GM12878 (cell line): ENCODE measurements around the gene ZMYM5. TPM values are rescaled to one million over a fixed set of nuclear protein-coding genes. Genes with fewer than 3 reads are reported as not detected.

Experiments used
- ASH2L ChIP-seq: fragments of 300-600, 200-600 bp; sonication (generic); IDR thresholded peaks from 2 replicates; pipeline ENCODE4 v1.6.1; 2017; ENCODE audit warnings: low read depth, mild to moderate bottlenecking, borderline replicate concordance
- BRCA1 ChIP-seq: IDR thresholded peaks from 2 replicates; pipeline ENCODE4 v1.6.1; 2011; ENCODE audit warnings: low read depth, low read length, improper control_type of control experiment
- CBFB ChIP-seq: IDR thresholded peaks from 2 replicates; pipeline ENCODE4 v1.6.1; 2016; ENCODE audit warnings: antibody characterized with exemption, low read depth
- CREB1 ChIP-seq: IDR thresholded peaks from 2 replicates; pipeline ENCODE4 v1.6.1; 2012; ENCODE audit warnings: low read depth, mild to moderate bottlenecking, inconsistent platforms
- DPF2 ChIP-seq: fragments of 450-650 bp; IDR thresholded peaks from 2 replicates; pipeline ENCODE4 v1.6.1; 2017; ENCODE audit warnings: mild to moderate bottlenecking
- IKZF2 ChIP-seq, 2 experiments: fragments of 450-650 bp; IDR thresholded peaks; 2 replicates each; pipeline ENCODE4 v1.6.1; 2017; ENCODE audit warnings: mild to moderate bottlenecking in 2 of 2, moderate library complexity in 2 of 2
- LARP7 ChIP-seq: fragments of 450-650 bp; IDR thresholded peaks from 2 replicates; pipeline ENCODE4 v1.6.1; 2017; ENCODE audit warnings: mild to moderate bottlenecking
- MEF2B ChIP-seq: fragments of 450-650 bp; IDR thresholded peaks from 2 replicates; pipeline ENCODE4 v1.6.1; 2018; ENCODE audit warnings: mild to moderate bottlenecking, moderate library complexity; ENCODE audit not compliant: partially characterized antibody, poor library complexity, severe bottlenecking
- MTA3 ChIP-seq: IDR thresholded peaks from 2 replicates; pipeline ENCODE4 v1.6.1; 2012; ENCODE audit warnings: low read length, inconsistent platforms, borderline replicate concordance
- RUNX3 ChIP-seq: IDR thresholded peaks from 2 replicates; pipeline ENCODE4 v1.6.1; 2012; ENCODE audit warnings: low read length, inconsistent platforms
- SUPT20H ChIP-seq: IDR thresholded peaks from 2 replicates; pipeline ENCODE4 v1.6.1; 2011; ENCODE audit warnings: low read depth, mild to moderate bottlenecking, low read length, moderate library complexity, borderline replicate concordance; ENCODE audit not compliant: control insufficient read depth
- polyA plus RNA-seq, 11 experiments: library from polyadenylated mRNA; depleted of rRNA in 4 of 11; unstranded in 6 of 11; stranded (reverse) in 5 of 11; fragments of >200 nt; fragmentation: Nextera tagmentation in 4 of 11; fragmentation: Illumina TruSeq in 1 of 11; extraction: Ambion mirVana in 4 of 11; extraction: Trizol in 1 of 11; gene quantifications; 1 replicate in 1 of 11; 2 replicates in 10 of 11; pipeline versions ENCODE4 v1.2.1 to v1.2.3, GENCODE V29; 2011 to 2016; ENCODE audit warnings: inconsistent platforms in 2 of 11, missing spikeins in 2 of 11, low read depth in 1 of 11
- total RNA-seq, 4 experiments: library from RNA; depleted of rRNA in 3 of 4; stranded (reverse); fragments of >200 nt in 3 of 4; fragmentation: Illumina TruSeq in 1 of 4; extraction: Trizol in 1 of 4; gene quantifications; 2 replicates each; pipeline versions ENCODE4 v1.2.1 to v1.2.3, GENCODE V29; 2013 to 2021
- TF ChIP-seq, protein P1 (sequence below): IDR thresholded peaks from 2 replicates; pipeline ENCODE4 v1.6.1; 2012; ENCODE audit warnings: low read depth, low read length, improper control_type of control experiment
- TF ChIP-seq, protein P2 (sequence below): fragments of 450-650 bp; IDR thresholded peaks from 2 replicates; pipeline ENCODE4 v1.6.1; 2017; ENCODE audit warnings: mild to moderate bottlenecking, moderate library complexity
- TF ChIP-seq, protein P3 (sequence below): fragments of 450-650 bp; IDR thresholded peaks from 2 replicates; pipeline ENCODE4 v1.6.1; 2017; ENCODE audit warnings: antibody characterized with exemption, mild to moderate bottlenecking, moderate library complexity

Gene ZMYM5
- total and polyA plus RNA-seq, 10 of the 15 experiments (the other 5 are each of a cell fraction or from before 2014, with no cell fraction given): 7.1 to 13.7 (median 10.6) TPM

DNA sequence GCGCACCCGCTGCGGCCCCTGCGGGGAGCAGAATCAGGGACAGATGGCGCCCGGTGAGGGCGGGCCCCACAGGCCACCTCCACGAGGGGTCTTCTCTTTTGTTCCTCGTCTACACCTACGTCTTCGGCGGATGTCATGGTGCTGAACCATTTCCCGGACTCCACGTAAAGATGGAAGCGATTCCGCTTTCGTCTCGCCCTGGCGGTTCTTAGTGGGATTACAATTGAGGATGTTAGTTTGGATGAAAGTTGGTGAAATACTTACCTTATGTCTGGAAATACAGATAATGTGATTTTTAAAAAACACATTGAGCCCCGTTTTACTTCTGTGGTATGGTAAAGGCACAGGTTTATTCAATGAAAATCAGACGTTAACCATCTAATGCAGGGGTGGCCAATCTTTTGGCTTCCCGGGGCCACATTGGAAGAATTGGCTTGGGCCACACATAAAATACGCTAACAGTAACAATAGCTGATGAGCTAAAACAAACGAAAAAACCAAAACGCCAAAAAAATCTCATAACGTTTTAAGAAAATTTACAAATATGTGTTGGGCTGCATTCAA, 1.4 kb upstream of the ZMYM5 start (continued):
- TF ChIP-seq, protein P1, sequence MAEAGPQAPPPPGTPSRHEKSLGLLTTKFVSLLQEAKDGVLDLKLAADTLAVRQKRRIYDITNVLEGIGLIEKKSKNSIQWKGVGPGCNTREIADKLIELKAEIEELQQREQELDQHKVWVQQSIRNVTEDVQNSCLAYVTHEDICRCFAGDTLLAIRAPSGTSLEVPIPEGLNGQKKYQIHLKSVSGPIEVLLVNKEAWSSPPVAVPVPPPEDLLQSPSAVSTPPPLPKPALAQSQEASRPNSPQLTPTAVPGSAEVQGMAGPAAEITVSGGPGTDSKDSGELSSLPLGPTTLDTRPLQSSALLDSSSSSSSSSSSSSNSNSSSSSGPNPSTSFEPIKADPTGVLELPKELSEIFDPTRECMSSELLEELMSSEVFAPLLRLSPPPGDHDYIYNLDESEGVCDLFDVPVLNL: no peak
- peak; percentile 10 to 28; a peak in 3 of 4 replicates for TF ChIP-seq IKZF2 (IDR thresholded peaks at IDR 0.05)
- TF ChIP-seq LARP7: no peak
- 0 out of 2 replicates have a peak, but pooled peaks have one; percentile 6 for TF ChIP-seq DPF2
- TF ChIP-seq, protein P2, sequence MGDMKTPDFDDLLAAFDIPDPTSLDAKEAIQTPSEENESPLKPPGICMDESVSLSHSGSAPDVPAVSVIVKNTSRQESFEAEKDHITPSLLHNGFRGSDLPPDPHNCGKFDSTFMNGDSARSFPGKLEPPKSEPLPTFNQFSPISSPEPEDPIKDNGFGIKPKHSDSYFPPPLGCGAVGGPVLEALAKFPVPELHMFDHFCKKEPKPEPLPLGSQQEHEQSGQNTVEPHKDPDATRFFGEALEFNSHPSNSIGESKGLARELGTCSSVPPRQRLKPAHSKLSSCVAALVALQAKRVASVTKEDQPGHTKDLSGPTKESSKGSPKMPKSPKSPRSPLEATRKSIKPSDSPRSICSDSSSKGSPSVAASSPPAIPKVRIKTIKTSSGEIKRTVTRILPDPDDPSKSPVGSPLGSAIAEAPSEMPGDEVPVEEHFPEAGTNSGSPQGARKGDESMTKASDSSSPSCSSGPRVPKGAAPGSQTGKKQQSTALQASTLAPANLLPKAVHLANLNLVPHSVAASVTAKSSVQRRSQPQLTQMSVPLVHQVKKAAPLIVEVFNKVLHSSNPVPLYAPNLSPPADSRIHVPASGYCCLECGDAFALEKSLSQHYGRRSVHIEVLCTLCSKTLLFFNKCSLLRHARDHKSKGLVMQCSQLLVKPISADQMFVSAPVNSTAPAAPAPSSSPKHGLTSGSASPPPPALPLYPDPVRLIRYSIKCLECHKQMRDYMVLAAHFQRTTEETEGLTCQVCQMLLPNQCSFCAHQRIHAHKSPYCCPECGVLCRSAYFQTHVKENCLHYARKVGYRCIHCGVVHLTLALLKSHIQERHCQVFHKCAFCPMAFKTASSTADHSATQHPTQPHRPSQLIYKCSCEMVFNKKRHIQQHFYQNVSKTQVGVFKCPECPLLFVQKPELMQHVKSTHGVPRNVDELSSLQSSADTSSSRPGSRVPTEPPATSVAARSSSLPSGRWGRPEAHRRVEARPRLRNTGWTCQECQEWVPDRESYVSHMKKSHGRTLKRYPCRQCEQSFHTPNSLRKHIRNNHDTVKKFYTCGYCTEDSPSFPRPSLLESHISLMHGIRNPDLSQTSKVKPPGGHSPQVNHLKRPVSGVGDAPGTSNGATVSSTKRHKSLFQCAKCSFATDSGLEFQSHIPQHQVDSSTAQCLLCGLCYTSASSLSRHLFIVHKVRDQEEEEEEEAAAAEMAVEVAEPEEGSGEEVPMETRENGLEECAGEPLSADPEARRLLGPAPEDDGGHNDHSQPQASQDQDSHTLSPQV: no peak
- peak; percentile 34; the same call in 1 of the 2 replicates for TF ChIP-seq RUNX3
- no peak for TF ChIP-seq SUPT20H
- TF ChIP-seq CREB1: peak; percentile 39; the same call in 1 of the 2 replicates
- no peak for TF ChIP-seq CBFB
- TF ChIP-seq, protein P3, sequence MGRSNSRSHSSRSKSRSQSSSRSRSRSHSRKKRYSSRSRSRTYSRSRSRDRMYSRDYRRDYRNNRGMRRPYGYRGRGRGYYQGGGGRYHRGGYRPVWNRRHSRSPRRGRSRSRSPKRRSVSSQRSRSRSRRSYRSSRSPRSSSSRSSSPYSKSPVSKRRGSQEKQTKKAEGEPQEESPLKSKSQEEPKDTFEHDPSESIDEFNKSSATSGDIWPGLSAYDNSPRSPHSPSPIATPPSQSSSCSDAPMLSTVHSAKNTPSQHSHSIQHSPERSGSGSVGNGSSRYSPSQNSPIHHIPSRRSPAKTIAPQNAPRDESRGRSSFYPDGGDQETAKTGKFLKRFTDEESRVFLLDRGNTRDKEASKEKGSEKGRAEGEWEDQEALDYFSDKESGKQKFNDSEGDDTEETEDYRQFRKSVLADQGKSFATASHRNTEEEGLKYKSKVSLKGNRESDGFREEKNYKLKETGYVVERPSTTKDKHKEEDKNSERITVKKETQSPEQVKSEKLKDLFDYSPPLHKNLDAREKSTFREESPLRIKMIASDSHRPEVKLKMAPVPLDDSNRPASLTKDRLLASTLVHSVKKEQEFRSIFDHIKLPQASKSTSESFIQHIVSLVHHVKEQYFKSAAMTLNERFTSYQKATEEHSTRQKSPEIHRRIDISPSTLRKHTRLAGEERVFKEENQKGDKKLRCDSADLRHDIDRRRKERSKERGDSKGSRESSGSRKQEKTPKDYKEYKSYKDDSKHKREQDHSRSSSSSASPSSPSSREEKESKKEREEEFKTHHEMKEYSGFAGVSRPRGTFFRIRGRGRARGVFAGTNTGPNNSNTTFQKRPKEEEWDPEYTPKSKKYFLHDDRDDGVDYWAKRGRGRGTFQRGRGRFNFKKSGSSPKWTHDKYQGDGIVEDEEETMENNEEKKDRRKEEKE: no peak
- no peak for TF ChIP-seq MEF2B
- no peak for TF ChIP-seq BRCA1
- TF ChIP-seq ASH2L: no peak
- no peak for TF ChIP-seq MTA3
